Upper lobe of left lung (tissue), 6 donors: ENCODE results near the gene ATP1A4. TPM values are rescaled to one million over a fixed set of nuclear protein-coding genes. Genes with fewer than 3 reads are reported as not detected.

Source experiments
- ATAC-seq, 2 donors: fragments of 200-7000 bp; cut with Tn5 transposase; one replicate each; pipeline ENCODE4 v1.9.1; 2022; ENCODE audit warnings: mild to moderate bottlenecking in 2 of 2, moderate library complexity in 2 of 2; ENCODE audit not compliant: low FRiP score in 2 of 2
- DNase-seq, 2 donors: peaks; one replicate each; pipeline ENCODE4 v3.0.0-alpha.2; 2019 to 2020
- H3K27ac ChIP-seq, 4 donors: fragments of 200-600 bp; sonication (generic); one replicate each; pipeline ENCODE4 v1.5.1; 2016 to 2019
- H3K27me3 ChIP-seq, 4 donors: fragments of 200-600 bp; sonication (generic); one replicate each; pipeline ENCODE4 v1.5.1; 2017 to 2019
- H3K36me3 ChIP-seq, 4 donors: fragments of 200-600 bp; sonication (generic); one replicate each; pipeline ENCODE4 v1.5.1; 2016 to 2019
- H3K4me1 ChIP-seq, 4 donors: fragments of 200-600 bp; sonication (generic); one replicate each; pipeline ENCODE4 v1.5.1; 2018 to 2019
- H3K4me3 ChIP-seq, 4 donors: fragments of 200-600 bp; sonication (generic); one replicate each; pipeline ENCODE4 v1.5.1; 2017 to 2019; ENCODE audit warnings: mild to moderate bottlenecking in 2 of 4, moderate library complexity in 1 of 4
- H3K9me3 ChIP-seq, 4 donors: fragments of 200-600 bp; sonication (generic); one replicate each; pipeline ENCODE4 v1.5.1; 2018 to 2019
- EP300 ChIP-seq, 4 donors: sonication (generic); formaldehyde crosslinking; IDR thresholded peaks; one replicate each; pipeline ENCODE4 v1.5.1; 2017; ENCODE audit warnings: antibody characterized with exemption in 4 of 4, control low read depth in 2 of 4
- POLR2A ChIP-seq, 4 donors: fragments of 450-650 bp; IDR thresholded peaks; one replicate each; pipeline ENCODE4 v1.5.1; 2016 to 2017; ENCODE audit warnings: antibody characterized with exemption in 4 of 4, mild to moderate bottlenecking in 2 of 4
- POLR2AphosphoS5 ChIP-seq, 2 donors: sonication (generic); formaldehyde crosslinking; IDR thresholded peaks; one replicate each; pipeline ENCODE4 v1.5.1; 2017; ENCODE audit warnings: antibody characterized with exemption in 2 of 2
- total RNA-seq, 6 donors: library from RNA; depleted of rRNA in 4 of 6; stranded (reverse); fragments of >200 nt in 4 of 6; gene quantifications; one replicate each; pipeline versions ENCODE4 v1.1.0 to v1.2.1, GENCODE V29; 2016 to 2021
- TF ChIP-seq, protein P1 (sequence below), 6 experiments: fragments of 450-650 bp in 4 of 6; fragments of 200-600 bp in 2 of 6; sonication (generic) in 2 of 6; IDR thresholded peaks; one replicate each; pipeline ENCODE4 v1.5.1; 2016 to 2019; ENCODE audit warnings: antibody characterized with exemption in 6 of 6
- donor health status: DM: no; HTN: no; CAD: no; lungs with moderate emphysema.
- donor health status: DM: no; HTN: yes; CAD: no; lungs with severe emphysema.

Gene ATP1A4
- total RNA-seq, 6 donors from 2014 or later, result 0.52 to 0.61 TPM; not detected in 4

DNA sequence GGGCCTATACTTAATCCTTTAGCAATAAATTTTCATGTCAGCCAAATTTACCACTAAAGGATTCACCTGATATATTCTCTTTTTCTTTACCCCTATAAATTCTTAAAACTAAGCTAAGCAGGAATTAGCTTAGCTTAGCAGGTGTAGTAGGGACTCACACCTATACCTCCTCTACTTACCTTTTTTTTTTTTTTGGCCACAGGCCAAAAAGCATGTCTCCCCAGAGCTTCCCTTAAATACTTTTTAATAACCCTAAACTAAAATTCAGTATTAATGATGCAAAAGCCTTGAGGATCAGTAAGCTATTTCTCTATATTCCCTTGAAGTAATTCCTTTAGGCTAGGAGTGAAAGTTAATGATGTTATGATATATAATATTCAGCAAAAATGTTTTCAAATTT, 77.0 kb downstream of the ATP1A4 start:
- H3K4me1 ChIP-seq, result peaks cover 0 to 10% (median 0%) of the 10 kb centered on the region in 4 donors
- DNase-seq, result no peak
- no peak overlapping the region for H3K27ac ChIP-seq
- no peaks in the 10 kb centered on the region for H3K27me3 ChIP-seq
- H3K4me3 ChIP-seq, result no peak overlapping the region
- H3K36me3 ChIP-seq, result peaks cover 46 to 97% (median 70%) of the 10 kb centered on the region in 4 donors
- TF ChIP-seq POLR2A (IDR thresholded peaks at IDR 0.05) (no peak), EP300 (IDR thresholded peaks at IDR 0.05) (no peak), POLR2AphosphoS5 (IDR thresholded peaks at IDR 0.05) (no peak)
- TF ChIP-seq, protein P1, sequence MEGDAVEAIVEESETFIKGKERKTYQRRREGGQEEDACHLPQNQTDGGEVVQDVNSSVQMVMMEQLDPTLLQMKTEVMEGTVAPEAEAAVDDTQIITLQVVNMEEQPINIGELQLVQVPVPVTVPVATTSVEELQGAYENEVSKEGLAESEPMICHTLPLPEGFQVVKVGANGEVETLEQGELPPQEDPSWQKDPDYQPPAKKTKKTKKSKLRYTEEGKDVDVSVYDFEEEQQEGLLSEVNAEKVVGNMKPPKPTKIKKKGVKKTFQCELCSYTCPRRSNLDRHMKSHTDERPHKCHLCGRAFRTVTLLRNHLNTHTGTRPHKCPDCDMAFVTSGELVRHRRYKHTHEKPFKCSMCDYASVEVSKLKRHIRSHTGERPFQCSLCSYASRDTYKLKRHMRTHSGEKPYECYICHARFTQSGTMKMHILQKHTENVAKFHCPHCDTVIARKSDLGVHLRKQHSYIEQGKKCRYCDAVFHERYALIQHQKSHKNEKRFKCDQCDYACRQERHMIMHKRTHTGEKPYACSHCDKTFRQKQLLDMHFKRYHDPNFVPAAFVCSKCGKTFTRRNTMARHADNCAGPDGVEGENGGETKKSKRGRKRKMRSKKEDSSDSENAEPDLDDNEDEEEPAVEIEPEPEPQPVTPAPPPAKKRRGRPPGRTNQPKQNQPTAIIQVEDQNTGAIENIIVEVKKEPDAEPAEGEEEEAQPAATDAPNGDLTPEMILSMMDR (IDR thresholded peaks at IDR 0.05), result no peak
- ATAC-seq, result no peak
- no peaks in the 10 kb centered on the region for H3K9me3 ChIP-seq

DNA sequence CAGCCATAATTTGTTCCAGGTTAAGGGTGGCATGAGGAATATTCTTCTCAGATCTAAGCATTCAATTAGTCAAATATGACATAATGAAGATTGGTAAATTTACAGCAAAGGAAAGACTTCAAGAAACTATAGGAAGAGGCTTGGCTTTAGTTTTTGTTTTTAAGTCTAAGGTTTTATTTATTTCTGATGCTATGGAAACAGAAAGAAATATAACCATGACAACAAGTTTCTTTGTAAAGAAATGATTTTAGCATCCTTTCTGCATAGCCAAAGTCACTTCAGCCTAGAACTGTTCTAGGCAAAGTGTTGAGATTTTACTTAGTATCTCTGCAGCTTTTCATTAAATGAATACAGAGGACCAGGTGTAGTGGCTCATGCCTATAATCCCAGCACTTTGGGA, 81.5 kb downstream of the ATP1A4 start:
- H3K4me1 ChIP-seq, result no peaks in the 10 kb centered on the region
- no peak overlapping the region for H3K27ac ChIP-seq
- H3K27me3 ChIP-seq, result no peaks in the 10 kb centered on the region
- ATAC-seq (no peak), DNase-seq (no peak)
- H3K4me3 ChIP-seq, result no peak overlapping the region
- TF ChIP-seq EP300 (IDR thresholded peaks at IDR 0.05) (no peak), POLR2A (IDR thresholded peaks at IDR 0.05) (no peak), POLR2AphosphoS5 (IDR thresholded peaks at IDR 0.05) (no peak)
- TF ChIP-seq, protein P1 (IDR thresholded peaks at IDR 0.05), result no peak
- no peaks in the 10 kb centered on the region for H3K9me3 ChIP-seq
- H3K36me3 ChIP-seq, result peaks cover 34 to 99% (median 64%) of the 10 kb centered on the region in 4 donors

Other genes starting within 250 kb of the ATP1A4 start
- 1,000 to 10,000 TPM in 1 of 6 donors, 100 to 1,000 TPM in 5; 167 to 1,014 (median 605) TPM for gene TAGLN2, start 226.1 kb upstream of the ATP1A4 start, total RNA-seq
- 1 to 10 TPM in 4 of 6 donors, under 1 TPM in 2; 0.55 to 2.3 (median 1.5) TPM for gene IGSF9, start 206.0 kb upstream of the ATP1A4 start, total RNA-seq
- gene SLAMF9, start 197.4 kb upstream of the ATP1A4 start, total RNA-seq, result under 1 TPM in 1 of 6 donors, not detected in 5; 0.34 TPM
- 1 to 10 TPM; 2.8 to 6.5 (median 6.0) TPM for gene PIGM, start 119.6 kb upstream of the ATP1A4 start, total RNA-seq
- gene KCNJ10, start 81.4 kb upstream of the ATP1A4 start, total RNA-seq, result under 1 TPM in 1 of 6 donors, not detected in 5; 0.11 TPM
- not detected for gene KCNJ9, start 70.1 kb upstream of the ATP1A4 start, total RNA-seq
- gene IGSF8, start 53.0 kb upstream of the ATP1A4 start, total RNA-seq, result 10 to 100 TPM; 13.6 to 43.8 (median 36.9) TPM
- gene ATP1A2, start 35.8 kb upstream of the ATP1A4 start, total RNA-seq, result 10 to 100 TPM in 2 of 6 donors, 1 to 10 TPM in 4; 2.2 to 36.7 (median 3.8) TPM
- gene CASQ1, start 39.0 kb downstream of the ATP1A4 start, total RNA-seq, result under 1 TPM in 2 of 6 donors, not detected in 4; 0.17 to 0.91 TPM
- 100 to 1,000 TPM in 1 of 6 donors, 10 to 100 TPM in 5; 30.4 to 174 (median 67.9) TPM for gene PEA15, start 53.8 kb downstream of the ATP1A4 start, total RNA-seq
- 100 to 1,000 TPM; 108 to 340 (median 155) TPM for gene DCAF8, start 110.9 kb downstream of the ATP1A4 start, total RNA-seq
- 10 to 100 TPM; 28.3 to 69.1 (median 40.6) TPM for gene PEX19, start 133.5 kb downstream of the ATP1A4 start, total RNA-seq
- gene COPA, start 191.6 kb downstream of the ATP1A4 start, total RNA-seq, result 100 to 1,000 TPM in 5 of 6 donors, 10 to 100 TPM in 1; 99.4 to 165 (median 141) TPM
- 100 to 1,000 TPM in 2 of 6 donors, 10 to 100 TPM in 4; 55.9 to 116 (median 70.8) TPM for gene NCSTN, start 191.8 kb downstream of the ATP1A4 start, total RNA-seq
- 1 to 10 TPM in 1 of 6 donors, under 1 TPM in 2, not detected in 3; 0.20 to 1.0 (median 0.33) TPM for gene NHLH1, start 215.5 kb downstream of the ATP1A4 start, total RNA-seq
- 1 to 10 TPM; 2.0 to 4.8 (median 2.7) TPM for gene VANGL2, start 249.0 kb downstream of the ATP1A4 start, total RNA-seq